HUDEP-2 (cell line): ENCODE data around the gene CCT6A.
"Not testable (repeated sequence)": the region's sequence is repeated elsewhere in the genome, so short reads cannot be mapped to it uniquely, and the experiment has no call there.

Source experiments
- DNase-seq, 76 experiments: peaks; one replicate each; lab custom pipeline; 2025; ENCODE audit not compliant: unreplicated experiment in 76 of 76; lab: John Stamatoyannopoulos, UW

CCT6A gene

GRCh38 chr7:56092789-56093531, 41.4 kb downstream of the CCT6A start, which contains the start of gene PHKG1:
Gene PHKG1 (minus strand): TSS chr7:56092952. CDS start chr7:56088941, 4,011 bp downstream.
- peak in 28 of 76 experiments; percentile 3 to 78 (median 28) for DNase-seq

DNA sequence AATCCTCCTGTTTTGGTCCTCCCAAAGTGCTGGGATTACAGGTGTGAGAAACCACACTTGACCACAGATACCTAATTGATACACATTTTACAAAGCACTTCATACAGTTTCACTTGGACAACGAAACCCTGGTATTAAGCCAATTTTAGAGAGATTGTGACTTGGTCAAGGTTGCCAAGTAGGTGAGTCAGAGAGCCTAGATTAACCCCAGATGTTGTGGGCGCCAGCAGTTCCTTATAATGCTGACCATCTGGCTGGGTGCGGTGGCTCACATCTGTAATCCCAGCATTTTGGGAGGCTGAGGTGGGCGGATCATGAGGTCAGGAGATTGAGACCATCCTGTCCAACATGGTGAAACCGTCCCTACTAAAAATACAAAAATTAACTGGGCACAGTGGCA, 46.1 kb downstream of the CCT6A start:
- peak in 71 of 76 experiments; percentile 18 to 90 (median 60) for DNase-seq

- not testable (repeated sequence) for DNase-seq
Measured at GRCh38 chr7:56098187-56099008, 46.8 kb downstream of the CCT6A start.

GRCh38 chr7:56099653-56100052, 48.1 kb downstream of the CCT6A start:
- DNase-seq: no peak

- not testable (repeated sequence) for DNase-seq
Measured at GRCh38 chr7:56104138-56104537, 52.6 kb downstream of the CCT6A start.

- DNase-seq: peak in 7 of 76 experiments; percentile 3 to 28 (median 16)
Measured at GRCh38 chr7:56105508-56105907, 53.9 kb downstream of the CCT6A start.

- DNase-seq: peak in 75 of 76 experiments; percentile 28 to 98 (median 94)
Measured at GRCh38 chr7:56106108-56107073, 54.8 kb downstream of the CCT6A start, which contains the start of gene CHCHD2. Gene CHCHD2 (minus strand): TSS chr7:56106476. CDS start chr7:56106413, 63 bp downstream.

DNA sequence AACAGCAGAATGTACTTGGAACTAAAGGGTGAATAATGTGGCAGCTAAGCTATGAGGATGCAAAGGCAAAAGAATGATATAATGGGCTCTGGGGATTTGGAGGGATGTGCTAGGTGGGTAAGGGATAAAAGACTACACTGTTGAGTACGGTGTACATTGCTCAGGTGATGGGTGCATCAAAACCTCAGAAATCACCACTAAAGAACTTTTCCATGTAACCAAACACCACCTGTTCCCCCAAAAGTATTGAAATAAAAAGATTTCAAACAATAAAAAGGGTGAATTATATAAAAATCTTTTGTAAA, 56.3 kb downstream of the CCT6A start:
- no peak for DNase-seq

DNA sequence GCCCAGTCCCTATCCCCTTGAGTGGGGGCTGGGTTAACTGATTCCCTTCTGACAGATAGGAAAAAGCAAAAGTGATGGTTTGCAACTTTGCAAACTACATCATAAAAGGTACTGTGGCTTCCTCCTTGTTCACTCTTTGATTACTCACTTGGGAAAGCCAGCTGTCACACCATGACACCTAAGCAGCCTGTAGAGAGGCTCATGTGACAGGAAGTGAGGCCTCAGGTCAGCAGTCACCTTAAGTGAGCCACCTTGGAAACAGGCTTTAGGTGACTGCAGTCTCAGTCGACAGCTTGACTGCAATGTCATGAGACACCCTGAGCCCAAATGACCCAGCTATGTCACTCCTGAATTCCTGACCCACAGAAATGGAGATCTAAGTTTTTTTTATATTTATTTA, 59.0 kb downstream of the CCT6A start:
- DNase-seq: no peak

DNA sequence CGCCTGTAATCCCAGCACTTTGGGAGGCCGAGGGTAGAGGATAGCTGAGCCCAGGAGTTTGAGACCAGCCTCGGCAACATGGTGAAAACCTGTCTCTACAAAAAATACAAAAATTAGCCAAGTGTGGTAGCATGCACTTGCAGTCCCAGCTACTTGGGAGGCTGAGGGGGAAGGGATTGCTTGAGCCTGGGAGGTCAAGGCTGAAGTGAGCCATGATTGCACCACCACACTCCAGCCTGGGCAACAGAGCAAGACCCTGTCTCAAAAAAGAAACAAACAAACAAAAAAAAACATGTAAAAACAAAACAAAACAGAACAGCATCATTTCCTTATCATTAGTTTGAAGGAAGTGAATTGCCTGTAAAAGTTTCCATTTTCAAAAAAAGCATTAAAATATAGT, 60.7 kb downstream of the CCT6A start:
- DNase-seq: not testable (repeated sequence)
